OCI-LY7 (cell line): ENCODE measurements around the gene PFDN1.

Source experiments
- EZH2phosphoT487 ChIP-seq: fragments of 200-600 bp; sonication (generic); IDR thresholded peaks from 2 replicates; pipeline ENCODE4 v1.6.1; 2018; ENCODE audit warnings: low read depth, borderline replicate concordance, mild to moderate bottlenecking, mixed run types, antibody characterized with exemption, low read length, moderate library complexity, mixed read lengths
- TF ChIP-seq, protein P1 (sequence below): fragments of 200-600 bp; sonication (generic); conservative IDR thresholded peaks from 2 replicates; pipeline ENCODE4 v1.5.1; 2014; ENCODE audit warnings: mild to moderate bottlenecking, antibody characterized with exemption, low read length, moderate library complexity, mixed read lengths

DNA sequence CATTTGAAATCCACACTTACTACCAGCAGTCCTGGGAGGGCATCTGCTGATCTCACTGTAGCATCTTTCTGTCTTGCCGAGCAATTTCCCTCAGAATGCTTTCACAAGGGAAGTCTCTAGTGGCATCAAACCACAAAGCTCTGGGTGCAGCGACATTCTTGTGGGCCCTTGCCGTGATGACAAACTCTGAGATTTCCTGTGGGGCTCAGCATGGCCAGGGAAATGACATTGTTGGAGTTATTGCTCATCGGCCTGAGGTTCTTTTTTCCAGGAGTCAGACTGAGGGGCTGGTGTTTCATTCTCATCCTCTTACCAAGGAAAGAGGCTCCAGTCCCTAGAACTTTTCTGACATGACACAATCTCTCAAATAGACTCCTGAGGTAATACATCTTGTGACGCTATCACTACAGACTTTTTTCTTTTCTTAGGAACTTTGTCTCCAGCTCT lies 51.4 kb downstream of the PFDN1 start:
- TF ChIP-seq, protein P1, sequence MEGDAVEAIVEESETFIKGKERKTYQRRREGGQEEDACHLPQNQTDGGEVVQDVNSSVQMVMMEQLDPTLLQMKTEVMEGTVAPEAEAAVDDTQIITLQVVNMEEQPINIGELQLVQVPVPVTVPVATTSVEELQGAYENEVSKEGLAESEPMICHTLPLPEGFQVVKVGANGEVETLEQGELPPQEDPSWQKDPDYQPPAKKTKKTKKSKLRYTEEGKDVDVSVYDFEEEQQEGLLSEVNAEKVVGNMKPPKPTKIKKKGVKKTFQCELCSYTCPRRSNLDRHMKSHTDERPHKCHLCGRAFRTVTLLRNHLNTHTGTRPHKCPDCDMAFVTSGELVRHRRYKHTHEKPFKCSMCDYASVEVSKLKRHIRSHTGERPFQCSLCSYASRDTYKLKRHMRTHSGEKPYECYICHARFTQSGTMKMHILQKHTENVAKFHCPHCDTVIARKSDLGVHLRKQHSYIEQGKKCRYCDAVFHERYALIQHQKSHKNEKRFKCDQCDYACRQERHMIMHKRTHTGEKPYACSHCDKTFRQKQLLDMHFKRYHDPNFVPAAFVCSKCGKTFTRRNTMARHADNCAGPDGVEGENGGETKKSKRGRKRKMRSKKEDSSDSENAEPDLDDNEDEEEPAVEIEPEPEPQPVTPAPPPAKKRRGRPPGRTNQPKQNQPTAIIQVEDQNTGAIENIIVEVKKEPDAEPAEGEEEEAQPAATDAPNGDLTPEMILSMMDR = no peak
- TF ChIP-seq EZH2phosphoT487 = no peak
